Lung (tissue), 12 donors: ENCODE results near the gene PTGDS. TPM values are rescaled to one million over a fixed set of nuclear protein-coding genes. Genes with fewer than 3 reads are reported as not detected.

Experiments
- ATAC-seq: fragments of 200-7000 bp; cut with Tn5 transposase; one replicate; pipeline ENCODE4 v1.9.1; 2020; ENCODE audit warnings: moderate number of reproducible peaks; ENCODE audit not compliant: insufficient read depth, low FRiP score
- DNase-seq, 3 donors: peaks; one replicate each; pipeline ENCODE4 v3.0.0-alpha.2; 2013 to 2017
- H3K27ac ChIP-seq, 2 donors: one replicate each; pipeline ENCODE4 v1.5.1; 2013; ENCODE audit warnings: mild to moderate bottlenecking in 2 of 2, moderate library complexity in 2 of 2, control low read depth in 1 of 2, inconsistent platforms in 1 of 2, low read depth in 1 of 2, low read length in 1 of 2
- H3K27me3 ChIP-seq, 3 donors: one replicate each; pipeline ENCODE4 v1.5.1; 2013; ENCODE audit warnings: low read length in 2 of 3; ENCODE audit not compliant: control insufficient read depth in 3 of 3, insufficient read depth in 3 of 3
- H3K36me3 ChIP-seq, 4 donors: one replicate each; pipeline ENCODE4 v1.5.1; 2013; ENCODE audit warnings: low read length in 4 of 4, mild to moderate bottlenecking in 1 of 4, moderate library complexity in 1 of 4; ENCODE audit not compliant: control insufficient read depth in 4 of 4, insufficient read depth in 4 of 4
- H3K4me1 ChIP-seq, 5 donors: one replicate each; pipeline ENCODE4 v1.5.1; 2013; ENCODE audit warnings: low read length in 5 of 5, mild to moderate bottlenecking in 2 of 5, moderate library complexity in 1 of 5; ENCODE audit not compliant: control insufficient read depth in 5 of 5, insufficient read depth in 5 of 5
- H3K4me3 ChIP-seq: one replicate; pipeline ENCODE4 v1.5.1; 2013; ENCODE audit warnings: mild to moderate bottlenecking, control low read depth, moderate library complexity
- H3K9ac ChIP-seq, 2 donors: one replicate each; pipeline ENCODE4 v1.5.1; 2013; ENCODE audit warnings: low read length in 2 of 2, control low read depth in 1 of 2; ENCODE audit not compliant: insufficient read depth in 1 of 2
- H3K9me3 ChIP-seq, 4 donors: one replicate each; pipeline ENCODE4 v1.5.1; 2013; ENCODE audit warnings: low read length in 3 of 4, mild to moderate bottlenecking in 1 of 4, moderate library complexity in 1 of 4; ENCODE audit not compliant: control insufficient read depth in 4 of 4, insufficient read depth in 3 of 4
- CTCF ChIP-seq: IDR thresholded peaks from 2 replicates; pipeline ENCODE4 v1.5.1; 2012; ENCODE audit warnings: mild to moderate bottlenecking; ENCODE audit errors: control extremely low read depth, extremely low read depth
- WGBS, 2 donors: extraction: QIAGEN DNeasy Blood & Tissue Kit; methylation state at CpG; one replicate each; pipeline ENCODE4 v1.1.7; 2013; 5-methylcytosine and 5-hydroxymethylcytosine counted together
- polyA plus RNA-seq, 2 donors: library from polyadenylated mRNA; stranded (reverse); fragments of 200-250 nt; gene quantifications; one replicate each; pipeline ENCODE4 v1.2.1, GENCODE V29; 2013
- total RNA-seq, 2 donors: library from RNA; depleted of rRNA in 1 of 2; stranded (reverse); fragments of >200 nt in 1 of 2; gene quantifications; one replicate each; pipeline ENCODE4 v1.2.1, GENCODE V29; 2014 to 2021
- donor health status: control.
- donor health status: control.
- donor health status: Bipolar disorder and iron deficiency.
- donor health status: healthy.
- donor health status: DM: yes; HTN: yes; CAD: no.

PTGDS gene
- total and polyA plus RNA-seq, 4 donors: 19.4 to 159 (median 93.7) TPM

- no peak for TF ChIP-seq CTCF
- ATAC-seq (no peak), DNase-seq (peak; percentile 38 to 57 (median 39))
- H3K27me3 ChIP-seq: no peaks in the 10 kb centered on the region
- no peak overlapping the region for H3K4me3 ChIP-seq
- H3K4me1 ChIP-seq: peaks cover 0 to 13% (median 6%) of the 10 kb centered on the region in 5 donors
- H3K36me3 ChIP-seq: no peaks in the 10 kb centered on the region
- H3K27ac ChIP-seq: peak overlapping the region in 1 of 2 donors; percentile 22
- H3K9me3 ChIP-seq: no peaks in the 10 kb centered on the region
- WGBS, 2 donors: 76 to 82% methylated on average over 14 to 15 of the region's 15 CpGs
- H3K9ac ChIP-seq: no peak overlapping the region
Observed at GRCh38 chr9:136952321-136952850, 24.9 kb upstream of the PTGDS start.

- no peak overlapping the region for H3K27ac ChIP-seq
- H3K4me1 ChIP-seq: peaks cover 0 to 13% (median 4%) of the 10 kb centered on the region in 5 donors
- no peaks in the 10 kb centered on the region for H3K9me3 ChIP-seq
- TF ChIP-seq CTCF: no peak
- ATAC-seq (no peak), DNase-seq (no peak)
- no peaks in the 10 kb centered on the region for H3K27me3 ChIP-seq
- WGBS, 2 donors: 87 to 92% methylated on average over 35 to 44 of the region's 44 CpGs
- no peaks in the 10 kb centered on the region for H3K36me3 ChIP-seq
- H3K4me3 ChIP-seq: no peak overlapping the region
- no peak overlapping the region for H3K9ac ChIP-seq
Observed at GRCh38 chr9:136952876-136953770, 24.2 kb upstream of the PTGDS start.

GRCh38 chr9:136953771-136954269 is 23.5 kb upstream of the PTGDS start:
- DNase-seq (no peak), ATAC-seq (no peak)
- H3K9me3 ChIP-seq: no peaks in the 10 kb centered on the region
- no peak overlapping the region for H3K9ac ChIP-seq
- TF ChIP-seq CTCF: no peak
- no peaks in the 10 kb centered on the region for H3K27me3 ChIP-seq
- H3K4me1 ChIP-seq: peaks cover 0 to 13% (median 4%) of the 10 kb centered on the region in 5 donors
- no peaks in the 10 kb centered on the region for H3K36me3 ChIP-seq
- H3K4me3 ChIP-seq: no peak overlapping the region
- WGBS, 2 donors: 87 to 91% methylated on average over 19 of the region's 19 CpGs
- no peak overlapping the region for H3K27ac ChIP-seq
